Midbrain (tissue), 1 donor: ENCODE results near the gene SDK1.

Source experiments
- DNase-seq: peaks from one replicate; lab custom pipeline; 2025; lab: John Stamatoyannopoulos, UW

SDK1 gene

DNA sequence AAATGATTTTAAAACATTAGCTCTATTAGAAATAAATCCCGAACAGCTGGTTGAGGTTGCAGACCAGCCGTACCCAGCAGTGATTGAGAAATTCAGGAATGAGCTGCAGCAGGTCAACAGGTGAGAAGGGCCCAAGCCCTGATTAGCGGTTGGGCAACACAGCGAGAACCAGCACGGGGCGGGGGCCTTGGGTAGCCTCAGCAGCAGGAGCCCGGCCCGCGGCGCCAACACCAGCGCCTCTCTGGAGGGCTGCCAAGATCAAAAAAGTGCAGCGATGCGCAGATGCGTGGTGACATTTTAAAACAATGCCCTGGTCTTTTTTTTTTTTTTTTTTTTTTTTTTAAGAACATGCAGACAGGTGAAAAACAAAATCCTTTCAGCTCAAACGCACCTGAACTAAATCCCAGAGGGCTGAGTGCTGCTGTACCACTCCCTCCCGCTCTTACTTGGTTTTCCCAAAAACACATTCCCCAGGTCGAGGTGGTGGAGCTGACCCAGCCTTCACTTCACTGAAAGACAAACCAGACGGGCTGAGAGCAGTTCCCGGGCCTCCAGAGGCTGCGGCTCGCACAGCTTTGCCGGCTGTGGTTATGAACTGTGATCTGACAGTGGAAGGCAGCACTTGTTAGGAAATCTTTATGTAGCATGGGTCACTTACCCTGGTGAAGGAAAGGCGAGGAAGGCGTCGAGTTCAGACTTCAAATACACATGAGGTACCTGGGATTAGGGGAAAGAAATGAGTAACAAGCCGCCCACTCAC is 579.4 kb downstream of the SDK1 start:
- no peak for DNase-seq

DNA sequence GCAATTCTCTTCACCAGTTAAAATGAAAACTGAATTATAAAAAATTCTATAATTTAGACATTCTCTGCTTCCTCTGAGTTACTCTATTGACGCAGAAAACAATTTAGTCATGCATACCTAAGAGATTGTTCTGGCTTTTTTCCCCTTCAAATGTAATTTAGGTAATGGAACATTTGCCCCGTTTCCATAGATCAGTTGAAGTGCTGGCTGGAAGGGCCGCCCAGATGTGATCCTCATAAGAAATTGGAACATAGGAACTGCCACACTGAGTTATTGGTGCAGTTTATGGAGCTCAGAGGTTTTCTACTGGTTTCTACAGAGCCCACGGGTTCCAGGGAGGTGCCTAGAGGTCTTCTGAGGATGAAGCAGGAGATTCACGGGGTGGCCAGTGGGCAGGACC is 581.7 kb downstream of the SDK1 start:
- no peak for DNase-seq

DNA sequence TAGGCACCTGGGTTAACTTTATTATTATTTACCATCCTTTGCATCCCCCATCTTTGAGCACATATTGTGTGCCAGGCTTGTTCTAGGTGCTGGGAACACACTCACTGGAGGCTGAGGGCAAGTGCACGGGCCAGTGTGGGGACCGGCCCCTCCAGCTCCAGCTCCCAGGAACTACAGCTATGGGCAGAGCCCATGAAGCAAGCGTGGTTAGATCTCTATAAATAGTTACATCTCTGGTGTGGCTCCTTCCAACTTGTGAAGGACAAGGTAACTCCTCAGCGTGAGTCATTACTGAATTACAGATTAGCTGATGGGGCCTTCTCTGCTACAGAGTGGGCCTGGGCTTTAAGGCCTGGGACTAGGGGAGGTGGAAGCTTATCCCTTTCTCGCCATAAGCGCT is 583.5 kb downstream of the SDK1 start:
- no peak for DNase-seq

- DNase-seq = no peak
Observed at GRCh38 chr7:3887096-3887690, 586.1 kb downstream of the SDK1 start.

DNA sequence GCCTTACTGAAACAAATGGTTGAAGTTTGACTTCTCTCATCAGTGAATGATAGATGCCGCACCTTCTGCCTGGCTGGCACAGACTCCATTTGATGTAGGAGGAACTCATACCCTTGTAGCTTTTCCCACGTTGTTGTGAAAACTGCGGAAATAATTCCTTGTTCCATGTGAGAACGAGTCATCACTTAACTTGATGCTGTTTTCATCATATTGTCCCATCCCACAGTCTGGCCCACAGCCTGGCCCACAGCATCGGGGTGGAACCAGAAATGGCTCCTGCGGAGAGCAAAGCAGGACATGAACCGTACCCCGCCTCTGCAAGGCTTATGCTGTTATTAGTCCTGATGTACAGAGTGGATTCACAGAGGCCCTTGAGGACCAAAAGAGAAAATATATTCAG is 587.0 kb downstream of the SDK1 start:
- DNase-seq = no peak

- peak; percentile 36 for DNase-seq
Observed at GRCh38 chr7:3892157-3892556, 591.1 kb downstream of the SDK1 start.

GRCh38 chr7:3892686-3893085 is 591.6 kb downstream of the SDK1 start:
- no peak for DNase-seq

DNA sequence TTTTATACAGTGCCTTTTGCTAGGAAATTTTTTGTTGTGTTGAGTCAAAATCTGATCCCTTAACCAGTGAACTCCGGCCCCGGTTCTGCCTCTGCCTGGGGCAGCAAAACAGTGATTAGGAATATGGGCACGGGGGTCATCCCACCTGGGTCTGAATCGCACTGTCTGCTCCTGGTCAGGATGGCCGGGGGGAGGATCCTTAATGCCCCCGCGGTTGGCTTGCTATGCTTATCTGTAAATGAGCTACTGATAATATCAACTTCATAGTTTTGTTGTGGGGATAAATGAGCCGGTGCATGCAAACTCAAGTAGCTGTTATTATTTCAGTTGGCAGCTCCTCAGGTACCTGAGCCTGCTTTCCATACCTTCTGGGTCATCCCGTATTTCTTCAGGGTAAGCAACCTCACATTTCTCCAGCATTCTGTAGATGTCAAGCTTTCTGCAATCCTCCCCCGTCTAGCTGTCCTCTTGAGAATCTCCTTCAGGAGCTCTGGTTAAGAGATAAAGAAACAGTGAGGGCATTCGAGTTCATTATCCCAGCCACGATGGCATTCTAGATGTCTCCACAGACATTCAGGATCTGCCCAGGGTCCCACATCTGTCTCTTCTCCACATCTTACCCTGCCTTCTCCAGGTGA is 592.2 kb downstream of the SDK1 start:
- no peak for DNase-seq

GRCh38 chr7:3893789-3894153 is 592.7 kb downstream of the SDK1 start:
- no peak for DNase-seq

DNA sequence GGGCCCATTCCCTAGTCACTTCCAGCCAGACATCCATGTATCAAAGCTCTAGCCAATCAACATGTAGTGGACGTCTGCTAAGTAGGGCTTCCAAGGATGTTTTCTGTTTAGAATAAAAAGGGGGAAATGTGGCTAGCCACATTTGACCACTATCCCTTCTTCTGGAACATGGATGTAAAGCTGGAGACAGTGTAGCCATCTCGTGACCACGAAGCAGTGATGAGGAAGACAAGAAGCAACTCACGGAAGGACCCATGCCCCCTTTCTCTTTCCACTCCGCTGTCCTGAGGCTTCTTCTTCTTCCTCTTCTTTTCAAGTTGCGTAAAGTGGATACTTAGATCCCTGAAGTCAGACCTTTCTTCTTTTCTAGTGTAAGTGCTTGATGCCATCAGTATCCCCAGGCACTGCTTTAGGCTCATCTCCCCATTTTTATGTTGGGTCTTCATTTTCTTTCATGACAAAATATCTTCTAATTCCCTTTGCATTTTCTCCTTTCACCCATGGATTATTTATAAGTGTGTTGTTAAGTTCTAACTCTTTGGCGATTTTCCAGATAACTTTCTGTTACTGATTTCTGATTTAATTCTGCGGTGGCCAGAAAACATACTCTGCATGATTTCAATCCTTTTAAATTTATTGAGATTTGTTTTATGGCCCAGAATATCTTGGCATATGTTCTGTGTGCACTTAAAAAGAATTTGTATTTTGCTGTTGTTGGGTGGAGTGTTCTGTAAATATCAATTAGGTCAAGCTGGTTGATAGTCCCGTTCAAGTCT is 594.5 kb downstream of the SDK1 start:
- DNase-seq = no peak

- no peak for DNase-seq
Observed at GRCh38 chr7:3896169-3896765, 595.2 kb downstream of the SDK1 start.

GRCh38 chr7:3897430-3898372 is 596.6 kb downstream of the SDK1 start:
- DNase-seq = peak; percentile 23

DNA sequence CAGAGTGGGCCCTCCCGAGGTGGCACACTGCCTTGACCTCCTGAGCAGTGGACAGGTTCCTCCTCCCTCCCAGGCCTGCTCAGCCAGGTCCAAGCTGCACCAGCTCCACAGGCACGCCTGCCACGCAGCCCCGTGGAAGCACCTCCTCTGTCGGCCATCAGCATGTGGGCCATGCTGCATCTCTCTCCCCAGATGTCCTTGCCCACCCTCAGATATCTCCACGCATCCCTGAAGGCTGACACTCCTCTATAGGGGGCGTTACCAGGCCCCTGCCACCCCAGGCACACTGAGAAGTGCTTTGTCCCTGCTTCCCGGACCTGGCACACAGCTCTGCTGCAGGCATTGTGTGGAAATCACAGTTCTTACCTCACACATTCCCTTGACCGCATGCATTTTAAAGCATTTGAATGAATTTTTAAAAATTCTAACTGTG is 598.5 kb downstream of the SDK1 start:
- no peak for DNase-seq

DNA sequence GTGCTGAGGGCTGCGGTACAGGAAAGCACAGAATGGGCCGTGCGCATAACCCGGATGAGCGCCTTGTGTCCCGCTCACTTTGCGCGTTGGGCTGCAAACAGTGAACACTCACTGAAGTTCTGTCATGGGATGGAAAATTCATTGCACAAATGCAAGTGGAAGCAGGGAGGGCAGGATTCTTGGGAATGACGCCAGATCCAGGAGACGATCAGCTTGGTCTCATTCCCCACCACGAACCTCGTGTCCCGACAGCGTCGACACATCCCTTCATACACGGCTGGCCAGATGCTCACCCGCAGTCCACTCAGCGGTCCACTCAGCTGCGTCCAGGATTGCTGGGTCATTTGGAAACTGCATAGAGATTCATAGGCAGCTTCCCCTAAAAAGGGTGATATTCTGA is 607.1 kb downstream of the SDK1 start:
- no peak for DNase-seq

GRCh38 chr7:3909128-3909527 is 608.1 kb downstream of the SDK1 start:
- DNase-seq = no peak

- DNase-seq = peak; percentile 84
Observed at GRCh38 chr7:3910054-3910453, 609.0 kb downstream of the SDK1 start.

DNA sequence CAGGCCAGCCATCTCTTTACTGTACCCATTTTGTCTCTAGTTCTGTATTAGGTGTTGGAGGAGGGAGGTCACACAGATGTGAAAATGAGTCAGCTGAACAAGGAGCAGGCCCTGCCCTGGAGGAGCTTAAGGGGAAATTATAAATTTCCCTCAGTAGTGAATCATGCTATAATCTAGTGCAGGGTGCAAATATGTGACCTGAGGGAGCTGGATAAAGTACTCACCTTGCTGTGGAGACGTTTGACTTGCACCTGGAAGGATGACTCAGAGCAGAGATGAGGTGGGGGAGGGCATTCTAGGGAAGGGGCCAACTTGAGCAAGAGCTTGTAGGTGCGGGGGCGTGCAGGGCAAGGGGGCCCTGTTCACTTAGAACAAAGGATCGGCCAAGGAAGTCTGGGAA is 610.6 kb downstream of the SDK1 start:
- no peak for DNase-seq

GRCh38 chr7:3912291-3912690 is 611.2 kb downstream of the SDK1 start:
- DNase-seq = no peak

- DNase-seq = no peak
Observed at GRCh38 chr7:3914051-3914775, 613.2 kb downstream of the SDK1 start.

GRCh38 chr7:3915337-3915878 is 614.4 kb downstream of the SDK1 start:
- DNase-seq = no peak
